Activated CD4-positive, alpha-beta memory T cell treated with anti-CD3 and anti-CD28 coated beads, Interleukin-2, amount 10 ng/mL, durations not matched to agents 7 days and 5 days (primary cell): ENCODE data around the gene MTRF1. TPM values are rescaled to one million over a fixed set of nuclear protein-coding genes. Genes with fewer than 3 reads are reported as not detected.
"Not testable (repeated sequence)": the region's sequence is repeated elsewhere in the genome, so short reads cannot be mapped to it uniquely, and the experiment has no call there.

ENCODE experiments used
- CTCF ChIA-PET: fragments of 350-600 bp; sonication (Branson Sonifier 250); formaldehyde crosslinking; loops from one replicate; lab custom pipeline; 2021; ENCODE audit warnings: antibody characterized with exemption, inconsistent platforms; lab: Charles Lee
- POLR2A ChIA-PET: fragments of 350-600 bp; sonication (Branson Sonifier 250); formaldehyde crosslinking; loops from one replicate; lab custom pipeline; 2021; ENCODE audit warnings: antibody characterized with exemption; lab: Charles Lee
- DNase-seq: peaks from one replicate; pipeline ENCODE4 v3.0.0-alpha.2; 2020
- H3K27ac Mint-ChIP-seq: one replicate; pipeline ENCODE4 v1.8.0; 2021; ENCODE audit warnings: mild to moderate bottlenecking, mixed read lengths
- H3K27me3 Mint-ChIP-seq: one replicate; pipeline ENCODE4 v1.8.0; 2021; ENCODE audit warnings: mixed read lengths
- H3K36me3 Mint-ChIP-seq: one replicate; pipeline ENCODE4 v1.8.0; 2021; ENCODE audit warnings: low read depth, mixed read lengths
- H3K4me1 Mint-ChIP-seq: one replicate; pipeline ENCODE4 v1.8.0; 2021; ENCODE audit warnings: mixed read lengths
- H3K4me3 Mint-ChIP-seq: one replicate; pipeline ENCODE4 v1.8.0; 2021; ENCODE audit warnings: mild to moderate bottlenecking, mixed read lengths
- H3K9me3 Mint-ChIP-seq: one replicate; pipeline ENCODE4 v1.8.0; 2021; ENCODE audit warnings: mixed read lengths
- total RNA-seq, 2 experiments: library from RNA; stranded (reverse); gene quantifications; one replicate each; pipeline ENCODE4 v1.2.3, GENCODE V29; 2021

MTRF1 gene
- total RNA-seq, 2 experiments from 2014 or later = 17.9 to 20.0 TPM

- DNase-seq = no peak
- Mint-ChIP-seq H3K9me3 (peaks cover 16% of the 10 kb centered on the region), H3K27ac (no peak overlapping the region), H3K27me3 (no peaks in the 10 kb centered on the region), H3K4me1 (peaks cover 2% of the 10 kb centered on the region), H3K36me3 (no peaks in the 10 kb centered on the region), H3K4me3 (no peak overlapping the region)
- POLR2A ChIA-PET = no interaction called here
- CTCF ChIA-PET = no interaction called here
Measured at GRCh38 chr13:41178040-41178439, 85.3 kb downstream of the MTRF1 start.

- Mint-ChIP-seq H3K27ac (no peak overlapping the region), H3K36me3 (no peaks in the 10 kb centered on the region)
- no peak for DNase-seq
Measured at GRCh38 chr13:41177616-41178015, 85.8 kb downstream of the MTRF1 start.

GRCh38 chr13:41175576-41175975 lies 87.8 kb downstream of the MTRF1 start:
- H3K4me3 Mint-ChIP-seq, H3K36me3 Mint-ChIP-seq, H3K27ac Mint-ChIP-seq, H3K27me3 Mint-ChIP-seq, DNase-seq, CTCF ChIA-PET, H3K4me1 Mint-ChIP-seq, POLR2A ChIA-PET: not testable (repeated sequence)
- peaks cover 20% of the 10 kb centered on the region for H3K9me3 Mint-ChIP-seq

More at GRCh38 chr13:41177616-41178015, 85.8 kb downstream of the MTRF1 start:
- no peaks in the 10 kb centered on the region for H3K27me3 Mint-ChIP-seq
- H3K4me3 Mint-ChIP-seq = no peak overlapping the region
- peaks cover 19% of the 10 kb centered on the region for H3K9me3 Mint-ChIP-seq
- CTCF ChIA-PET = no interaction called here
- POLR2A ChIA-PET = no interaction called here
- H3K4me1 Mint-ChIP-seq = peaks cover 2% of the 10 kb centered on the region

Other genes starting within 250 kb of the MTRF1 start
- gene ELF1, start 244.3 kb downstream of the MTRF1 start, total RNA-seq = 100 to 1,000 TPM; 159 to 169 TPM
- gene WBP4, start 202.1 kb downstream of the MTRF1 start, total RNA-seq = 1 to 10 TPM; 9.0 to 9.3 TPM
- 1 to 10 TPM; 5.1 to 5.2 TPM for gene KBTBD6, start 130.8 kb downstream of the MTRF1 start, total RNA-seq
- 1 to 10 TPM; 8.1 to 8.4 TPM for gene KBTBD7, start 69.0 kb downstream of the MTRF1 start, total RNA-seq
- gene NAA16, start 47.7 kb upstream of the MTRF1 start, total RNA-seq = 10 to 100 TPM; 28.1 to 28.8 TPM
- gene RGCC, start 194.0 kb upstream of the MTRF1 start, total RNA-seq = 10 to 100 TPM; 58.0 to 62.4 TPM